Measurements from ENCODE around the gene ZNF711.

GRCh38 chrX:85288992-85289723, 45.4 kb downstream of the ZNF711 start:
- TF ChIP-seq EZH2 (IDR thresholded peaks at IDR 0.05; ENCODE audit: insufficient read depth, poor library complexity, severe bottlenecking) (no peak), EZH2phosphoT487 (IDR thresholded peaks at IDR 0.05; ENCODE audit: insufficient read depth, low read depth) (no peak)

Data from GM23248 (cell line).